Adrenal gland (tissue), 12 donors: ENCODE measurements around the gene LASP1. TPM values are rescaled to one million over a fixed set of nuclear protein-coding genes. Genes with fewer than 3 reads are reported as not detected.
A peak's percentile ranks its signal among the peaks of the same experiment; 100 is the strongest.

Experiments used
- DNase-seq, 7 donors: peaks; one replicate each; pipeline ENCODE4 v3.0.0-alpha.2; 2019 to 2020
- H3K27ac ChIP-seq, 5 donors: fragments of 200-600 bp; sonication (generic) in 4 of 5; 1 replicate in 3 of 5; 2 replicates in 2 of 5; pipeline versions ENCODE4 v1.5.1 to v1.8.0; 2016 to 2020; ENCODE audit warnings: mild to moderate bottlenecking in 1 of 5
- H3K27me3 ChIP-seq: fragments of 200-600 bp; 2 replicates; pipeline ENCODE4 v1.8.0; 2021
- H3K36me3 ChIP-seq, 2 donors: fragments of 200-600 bp; replicated peaks in 1 of 2; 1 replicate in 1 of 2; 2 replicates in 1 of 2; pipeline versions ENCODE4 v1.5.1 to v1.8.0; 2018 to 2022
- H3K4me1 ChIP-seq, 2 donors: fragments of 200-600 bp; replicated peaks in 1 of 2; 1 replicate in 1 of 2; 2 replicates in 1 of 2; pipeline versions ENCODE4 v1.5.1 to v1.8.0; 2018 to 2021
- H3K4me3 ChIP-seq, 4 donors: fragments of 200-600 bp; sonication (generic) in 3 of 4; one replicate each; pipeline ENCODE4 v1.5.1; 2016 to 2018
- H3K9me3 ChIP-seq, 3 donors: fragments of 200-600 bp; sonication (generic) in 1 of 3; replicated peaks in 1 of 3; 1 replicate in 2 of 3; 2 replicates in 1 of 3; pipeline versions ENCODE4 v1.5.1 to v1.8.0; 2016 to 2021
- POLR2A ChIP-seq, 2 donors: fragments of 450-650 bp; IDR thresholded peaks; one replicate each; pipeline ENCODE4 v1.6.1; 2017; ENCODE audit warnings: antibody characterized with exemption in 2 of 2, mild to moderate bottlenecking in 2 of 2, moderate library complexity in 1 of 2
- WGBS, 4 donors: extraction: QIAGEN DNeasy Blood & Tissue Kit in 2 of 4; methylation state at CpG; one replicate each; pipeline versions ENCODE4 v1.1.5 to v1.1.7; 2013 to 2017; 5-methylcytosine and 5-hydroxymethylcytosine counted together
- intact Hi-C, 2 donors: fragments of 100-400 bp; cut with DNase I; formaldehyde crosslinking; loops; one replicate each; pipeline versions ENCODE4 v1.14.1 to v1.15.0; 2022 to 2023
- polyA plus RNA-seq, 3 donors: library from polyadenylated mRNA; stranded (reverse); fragments of 200-250 nt in 2 of 3; fragments of 350-450 nt in 1 of 3; fragmentation: Illumina TruSeq in 1 of 3; extraction: RNeasy Lipid Tissue Mini Kit (QIAGEN cat#74804) in 1 of 3; gene quantifications; one replicate each; pipeline ENCODE4 v1.2.3, GENCODE V29; 2013 to 2014
- total RNA-seq, 9 donors: library from RNA; depleted of rRNA in 4 of 9; stranded (reverse); fragments of >200 nt in 4 of 9; fragments of 120-200 nt in 1 of 9; fragmentation: NEBNext Ultra II Directional in 1 of 9; extraction: Animal tissue kit (Norgen Biotek cat#: 25700) in 1 of 9; gene quantifications; one replicate each; pipeline versions ENCODE4 v1.1.0 to v1.2.4, GENCODE V29; 2013 to 2023
- TF ChIP-seq, protein P1 (sequence below), 6 experiments: fragments of 450-650 bp in 4 of 6; fragments of 200-600 bp in 2 of 6; sonication (generic) in 1 of 6; IDR thresholded peaks; 1 replicate in 5 of 6; 2 replicates in 1 of 6; pipeline versions ENCODE4 v1.5.1 to v1.8.0; 2016 to 2021; ENCODE audit warnings: antibody characterized with exemption in 6 of 6, mild to moderate bottlenecking in 2 of 6, moderate library complexity in 1 of 6
- donor health status: healthy with polysubstance abuse.
- donor health status: Bipolar disorder and iron deficiency.
- donor health status: DM: yes; HTN: yes; CAD: no.
- donor health status: DM: no; HTN: no; CAD: no.
- donor health status: DM: no; HTN: no; CAD: no.
- donor health status: DM: yes; HTN: yes; CAD: no.

LASP1 gene
- total and polyA plus RNA-seq, 12 donors: 36.3 to 123 (median 88.0) TPM

DNA sequence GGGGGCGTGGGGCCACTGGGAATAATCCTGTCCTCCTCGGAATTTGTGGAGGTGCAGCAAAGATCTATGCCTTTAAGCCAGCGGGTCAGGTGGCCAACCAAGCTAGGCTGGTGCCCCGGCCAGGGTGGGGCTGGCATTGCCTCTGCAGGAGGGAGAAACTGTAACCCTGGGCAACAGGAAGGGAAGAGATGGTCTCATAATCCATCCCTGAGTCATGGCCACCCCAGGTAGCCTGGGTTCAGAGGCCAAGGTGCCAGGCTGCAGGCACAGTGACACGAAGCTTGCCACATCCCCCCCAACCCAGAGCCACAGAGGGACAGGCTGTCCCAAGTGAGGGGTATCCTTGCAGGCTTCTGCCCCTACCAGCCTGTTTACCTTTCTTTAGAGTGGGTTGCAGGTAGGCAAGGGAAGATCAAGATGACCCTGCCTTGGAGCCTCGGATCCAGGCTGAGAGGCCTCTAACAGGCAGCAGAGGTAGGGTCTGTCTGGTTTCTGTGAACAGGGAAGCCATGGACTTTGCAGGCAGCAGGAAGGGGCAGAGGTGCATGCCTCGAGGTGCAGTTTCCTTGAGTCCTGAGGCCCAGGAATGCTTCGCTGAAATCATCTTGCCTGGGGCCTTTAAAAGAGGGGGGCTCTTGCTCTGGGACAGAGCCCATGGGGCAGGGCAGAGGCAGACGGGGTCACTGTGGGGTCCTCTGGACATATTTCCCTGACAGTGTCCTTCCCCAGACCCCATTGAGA lies 4.0 kb downstream of the LASP1 start:
- no peak overlapping the region for H3K4me3 ChIP-seq
- no peak for DNase-seq
- intact Hi-C loops: loop anchor here in 1 of 2 donors (10.0 kb wide), 1 partner anchor 281 kb away; the partner anchor contains the start of gene PLXDC1
- no peaks in the 10 kb centered on the region for H3K27me3 ChIP-seq
- 55 to 59% (median 57%) methylated on average over 3 to 9 of the region's 9 CpGs for WGBS, 4 donors
- H3K4me1 ChIP-seq: peaks cover 37 to 60% of the 10 kb centered on the region in 2 donors
- H3K9me3 ChIP-seq: no peaks in the 10 kb centered on the region
- TF ChIP-seq, protein P1, sequence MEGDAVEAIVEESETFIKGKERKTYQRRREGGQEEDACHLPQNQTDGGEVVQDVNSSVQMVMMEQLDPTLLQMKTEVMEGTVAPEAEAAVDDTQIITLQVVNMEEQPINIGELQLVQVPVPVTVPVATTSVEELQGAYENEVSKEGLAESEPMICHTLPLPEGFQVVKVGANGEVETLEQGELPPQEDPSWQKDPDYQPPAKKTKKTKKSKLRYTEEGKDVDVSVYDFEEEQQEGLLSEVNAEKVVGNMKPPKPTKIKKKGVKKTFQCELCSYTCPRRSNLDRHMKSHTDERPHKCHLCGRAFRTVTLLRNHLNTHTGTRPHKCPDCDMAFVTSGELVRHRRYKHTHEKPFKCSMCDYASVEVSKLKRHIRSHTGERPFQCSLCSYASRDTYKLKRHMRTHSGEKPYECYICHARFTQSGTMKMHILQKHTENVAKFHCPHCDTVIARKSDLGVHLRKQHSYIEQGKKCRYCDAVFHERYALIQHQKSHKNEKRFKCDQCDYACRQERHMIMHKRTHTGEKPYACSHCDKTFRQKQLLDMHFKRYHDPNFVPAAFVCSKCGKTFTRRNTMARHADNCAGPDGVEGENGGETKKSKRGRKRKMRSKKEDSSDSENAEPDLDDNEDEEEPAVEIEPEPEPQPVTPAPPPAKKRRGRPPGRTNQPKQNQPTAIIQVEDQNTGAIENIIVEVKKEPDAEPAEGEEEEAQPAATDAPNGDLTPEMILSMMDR (IDR thresholded peaks at IDR 0.05): no peak
- TF ChIP-seq POLR2A (IDR thresholded peaks at IDR 0.05): no peak
- H3K27ac ChIP-seq: peak overlapping the region in 1 of 5 donors; percentile 14
- H3K36me3 ChIP-seq: peaks cover 0 to 9% of the 10 kb centered on the region in 2 donors

DNA sequence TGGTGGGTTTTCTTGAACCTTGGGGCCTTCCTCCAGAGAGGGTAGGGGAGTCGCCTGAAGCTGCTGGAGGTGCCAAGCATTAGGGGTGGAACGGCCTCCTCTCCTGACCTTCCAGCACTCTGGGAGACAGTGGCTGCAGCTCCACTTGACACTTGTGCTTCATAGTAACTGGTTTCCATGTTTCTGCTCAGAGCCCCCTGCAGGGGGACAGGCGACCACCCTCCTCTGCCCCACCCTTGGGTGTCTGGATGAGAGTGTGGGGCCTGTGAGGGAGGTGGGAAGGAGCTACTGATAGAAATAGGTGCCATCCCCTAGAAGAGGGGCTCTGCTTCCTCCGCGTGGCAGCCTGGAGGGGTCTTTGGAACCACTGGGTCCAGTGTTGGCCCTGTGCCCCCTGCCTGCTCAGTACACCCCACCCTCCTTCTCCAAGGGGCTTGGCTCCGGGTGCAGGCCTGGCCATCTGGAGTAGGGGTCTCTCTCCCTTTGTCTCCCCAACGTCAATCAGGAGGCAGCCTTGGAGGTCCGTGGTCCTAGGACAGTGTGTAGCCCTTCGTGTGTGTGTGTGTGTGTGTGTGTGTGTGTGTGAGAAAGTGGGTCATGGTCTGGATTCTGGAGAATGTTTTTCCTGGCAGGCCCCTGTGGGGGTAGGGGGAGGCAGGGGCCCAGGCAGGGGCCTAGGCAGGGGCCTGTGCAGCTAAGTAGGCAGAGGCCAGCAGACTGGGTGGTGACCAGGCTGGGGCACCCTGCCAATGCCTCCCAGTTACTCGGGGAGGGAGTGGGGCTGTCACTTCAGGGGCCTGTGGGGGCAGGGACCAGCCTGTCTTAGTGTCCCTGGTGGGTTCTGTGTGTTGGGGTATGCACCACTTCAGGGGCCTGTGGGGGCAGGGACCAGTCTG lies 4.9 kb downstream of the LASP1 start:
- Histone ChIP-seq H3K4me1 (peaks cover 43 to 69% of the 10 kb centered on the region in 2 donors), H3K36me3 (peaks cover 0 to 9% of the 10 kb centered on the region in 2 donors), H3K4me3 (no peak overlapping the region), H3K27ac (peak overlapping the region in 3 of 5 donors; percentile 20 to 58 (median 44)), H3K9me3 (no peaks in the 10 kb centered on the region), H3K27me3 (no peaks in the 10 kb centered on the region)
- 38 to 49% (median 45%) methylated on average over 5 to 10 of the region's 10 CpGs for WGBS, 4 donors
- DNase-seq: peak in 3 of 7 donors; percentile 41 to 54 (median 48)
- intact Hi-C loops: loop anchor here in 1 of 2 donors (10.0 kb wide), 1 partner anchor 280 kb away; the partner anchor contains the start of gene PLXDC1
- no peak for TF ChIP-seq POLR2A (IDR thresholded peaks at IDR 0.05)
- TF ChIP-seq, protein P1 (IDR thresholded peaks at IDR 0.05): no peak

DNA sequence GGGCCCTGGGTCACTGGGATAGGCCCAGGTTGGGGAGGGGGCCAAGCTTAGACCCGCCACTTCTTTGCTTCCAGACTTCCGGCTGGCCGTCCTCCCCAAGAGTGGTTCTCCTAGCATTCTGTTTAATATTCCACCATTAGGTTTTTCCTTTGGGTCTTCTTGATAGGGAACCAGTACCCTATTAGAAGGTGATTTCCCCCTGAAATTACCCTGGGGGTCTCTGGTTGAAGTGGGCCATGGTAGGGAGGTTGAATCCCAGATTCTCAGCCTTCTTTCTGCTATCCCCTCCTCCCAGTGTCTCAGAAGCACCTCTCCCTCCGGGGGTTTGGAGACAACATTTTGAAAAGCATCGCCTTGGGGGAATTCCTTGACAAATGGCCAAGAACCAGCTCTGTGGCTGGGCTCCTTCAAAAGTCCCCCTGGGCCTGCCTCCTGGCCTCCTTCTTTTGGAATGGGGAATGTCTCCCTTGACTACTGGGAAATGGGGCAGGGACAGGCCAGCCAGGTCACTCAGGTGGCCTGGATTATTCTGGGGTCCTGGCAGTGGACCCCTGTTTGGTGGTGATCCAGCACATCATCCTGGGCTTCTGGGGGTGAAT lies 5.7 kb downstream of the LASP1 start:
- no peaks in the 10 kb centered on the region for H3K9me3 ChIP-seq
- intact Hi-C loops: loop anchor here in 1 of 2 donors (10.0 kb wide), 1 partner anchor 279 kb away; the partner anchor contains the start of gene PLXDC1
- H3K4me1 ChIP-seq: peaks cover 51 to 77% of the 10 kb centered on the region in 2 donors
- 62 to 78% (median 69%) methylated on average over 5 of the region's 5 CpGs for WGBS, 4 donors
- H3K36me3 ChIP-seq: peaks cover 0 to 9% of the 10 kb centered on the region in 2 donors
- no peak for DNase-seq
- H3K4me3 ChIP-seq: no peak overlapping the region
- no peak for TF ChIP-seq POLR2A (IDR thresholded peaks at IDR 0.05)
- TF ChIP-seq, protein P1 (IDR thresholded peaks at IDR 0.05): no peak
- peak overlapping the region in 3 of 5 donors; percentile 20 to 58 (median 44) for H3K27ac ChIP-seq
- no peaks in the 10 kb centered on the region for H3K27me3 ChIP-seq
